ENCODE results near the gene PTPRT. TPM values are rescaled to one million over a fixed set of nuclear protein-coding genes. Genes with fewer than 3 reads are reported as not detected.
"Not testable (repeated sequence)": the region's sequence is repeated elsewhere in the genome, so short reads cannot be mapped to it uniquely, and the experiment has no call there.

Gene PTPRT
- total RNA-seq, 1 experiment from 2014 or later: not detected

GRCh38 chr20:43167021-43167420, 22.7 kb downstream of the PTPRT start:
- Histone ChIP-seq H3K4me3 (ENCODE audit: low read length) (no peak overlapping the region), H2AFZ (ENCODE audit: low read length) (no peak overlapping the region), H3K9me3 (ENCODE audit: low read length) (no peaks in the 10 kb centered on the region), H4K20me1 (ENCODE audit: low read length) (no peaks in the 10 kb centered on the region), H3F3A (ENCODE audit: low read length, unreplicated experiment) (no peaks in the 10 kb centered on the region), H3K4me1 (ENCODE audit: insufficient read depth, low read length) (no peaks in the 10 kb centered on the region), H3K9ac (ENCODE audit: low read length) (no peak overlapping the region), H3K9me2 (replicated peaks; ENCODE audit: low read length) (no peaks in the 10 kb centered on the region), H3K79me2 (ENCODE audit: low read length) (no peaks in the 10 kb centered on the region), H3K4me2 (ENCODE audit: low read length) (no peak overlapping the region), H3K27me3 (ENCODE audit: low read length) (peaks cover 9% of the 10 kb centered on the region), H3K36me3 (ENCODE audit: low read depth, low read length) (no peaks in the 10 kb centered on the region), H3K27ac (ENCODE audit: low read length) (no peak overlapping the region)
- ATAC-seq (no peak), DNase-seq (no peak)
- BruUV-seq (replicated peaks): no TSS peak
- intact Hi-C loops (cut with micrococcal nuclease): no loop called here
- CTCF ChIA-PET: no interaction called here
- POLR2A ChIA-PET (ENCODE audit: unreplicated experiment): no interaction called here
- no peak for TF ChIP-seq EZH2 (IDR thresholded peaks at IDR 0.05; ENCODE audit: low read length, unreplicated experiment)
- no peak for TF ChIP-seq EZH2phosphoT487 (IDR thresholded peaks at IDR 0.05; ENCODE audit: borderline replicate concordance, low read length)
- TF ChIP-seq CTCF (conservative IDR thresholded peaks at IDR 0.05; ENCODE audit: low read depth, low read length): no peak

GRCh38 chr20:43165611-43166010, 24.1 kb downstream of the PTPRT start:
- POLR2A ChIA-PET (ENCODE audit: unreplicated experiment): no interaction called here
- ATAC-seq (no peak), DNase-seq (no peak)
- CTCF ChIA-PET: no interaction called here
- no peaks in the 10 kb centered on the region for H3K4me1 ChIP-seq (ENCODE audit: insufficient read depth, low read length)
- intact Hi-C loops (cut with micrococcal nuclease): no loop called here
- no peaks in the 10 kb centered on the region for H3K9me2 ChIP-seq (replicated peaks; ENCODE audit: low read length)
- no peak overlapping the region for H3K9ac ChIP-seq (ENCODE audit: low read length)
- no peak for TF ChIP-seq EZH2phosphoT487 (IDR thresholded peaks at IDR 0.05; ENCODE audit: borderline replicate concordance, low read length)
- TF ChIP-seq EZH2 (IDR thresholded peaks at IDR 0.05; ENCODE audit: low read length, unreplicated experiment): no peak
- TF ChIP-seq CTCF (conservative IDR thresholded peaks at IDR 0.05; ENCODE audit: low read depth, low read length): no peak
- no peak overlapping the region for H3K27ac ChIP-seq (ENCODE audit: low read length)
- H4K20me1 ChIP-seq (ENCODE audit: low read length): no peaks in the 10 kb centered on the region
- no peak overlapping the region for H2AFZ ChIP-seq (ENCODE audit: low read length)
- H3K4me2 ChIP-seq (ENCODE audit: low read length): no peak overlapping the region
- no peaks in the 10 kb centered on the region for H3K36me3 ChIP-seq (ENCODE audit: low read depth, low read length)
- H3K9me3 ChIP-seq (ENCODE audit: low read length): no peaks in the 10 kb centered on the region
- no peak overlapping the region for H3K4me3 ChIP-seq (ENCODE audit: low read length)
- BruUV-seq (replicated peaks): no TSS peak
- H3K79me2 ChIP-seq (ENCODE audit: low read length): no peaks in the 10 kb centered on the region
- no peaks in the 10 kb centered on the region for H3K27me3 ChIP-seq (ENCODE audit: low read length)
- no peaks in the 10 kb centered on the region for H3F3A ChIP-seq (ENCODE audit: low read length, unreplicated experiment)

- H3K79me2 ChIP-seq (ENCODE audit: low read length); H3F3A ChIP-seq (ENCODE audit: low read length, unreplicated experiment); H3K4me3 ChIP-seq (ENCODE audit: low read length); H3K27me3 ChIP-seq (ENCODE audit: low read length); BruUV-seq (replicated peaks); H3K27ac ChIP-seq (ENCODE audit: low read length); H3K9me2 ChIP-seq (replicated peaks; ENCODE audit: low read length); H2AFZ ChIP-seq (ENCODE audit: low read length); POLR2A ChIA-PET (ENCODE audit: unreplicated experiment); H3K9me3 ChIP-seq (ENCODE audit: low read length); CTCF ChIA-PET; H3K9ac ChIP-seq (ENCODE audit: low read length); ATAC-seq; H4K20me1 ChIP-seq (ENCODE audit: low read length); H3K4me1 ChIP-seq (ENCODE audit: insufficient read depth, low read length); intact Hi-C loops (cut with micrococcal nuclease); H3K4me2 ChIP-seq (ENCODE audit: low read length); H3K36me3 ChIP-seq (ENCODE audit: low read depth, low read length); DNase-seq: not testable (repeated sequence)
Measured at GRCh38 chr20:43164736-43165135, 25.0 kb downstream of the PTPRT start.

All from PC-3 (cell line).